ENCODE measurements around the gene PTGER1. TPM values are rescaled to one million over a fixed set of nuclear protein-coding genes. Genes with fewer than 3 reads are reported as not detected.

The PTGER1 gene
- total and polyA plus RNA-seq, 9 of the 15 experiments (the other 6 are each of a cell fraction or from before 2014, with no cell fraction given) = 0.06 to 0.36 (median 0.31) TPM; not detected in 5

GRCh38 chr19:14425696-14426138 is 49.4 kb downstream of the PTGER1 start (continued):
- TF ChIP-seq ZNF274 (IDR thresholded peaks at IDR 0.05; ENCODE audit: borderline replicate concordance, low read depth, low read length) (no peak), THRAP3 (IDR thresholded peaks at IDR 0.05; ENCODE audit: borderline replicate concordance) (no peak), PHB2 (IDR thresholded peaks at IDR 0.05; ENCODE audit: low read depth) (no peak), STAT5A (IDR thresholded peaks at IDR 0.05; ENCODE audit: borderline replicate concordance, low read length) (peak; percentile 10; the same call in 1 of the 2 replicates), EGR1 (conservative IDR thresholded peaks at IDR 0.05) (peak; percentile 38; the same call in 1 of the 2 replicates), SMARCA5 (IDR thresholded peaks at IDR 0.05) (0 out of 2 replicates have a peak, but pooled peaks have one; percentile 40), PBX2 (CRISPR knock-in tag; IDR thresholded peaks at IDR 0.05; ENCODE audit: low read depth) (no peak), PBX2 (tag; conservative IDR thresholded peaks at IDR 0.05; ENCODE audit: low read depth) (no peak), CXXC5 (CRISPR knock-in tag; IDR thresholded peaks at IDR 0.05) (no peak), IFI16 (CRISPR knock-in tag; IDR thresholded peaks at IDR 0.05) (no peak), GTF2E2 (tag; IDR thresholded peaks at IDR 0.05) (no peak), JUN (IDR thresholded peaks at IDR 0.05; ENCODE audit: borderline replicate concordance, low read depth, low read length) (no peak), JUN (CRISPR knock-in tag; IDR thresholded peaks at IDR 0.05; ENCODE audit: borderline replicate concordance) (no peak), ZNF592 (IDR thresholded peaks at IDR 0.05) (no peak), ZNF717 (CRISPR knock-in tag; IDR thresholded peaks at IDR 0.05) (no peak), TCF7L2 (IDR thresholded peaks at IDR 0.05; ENCODE audit: low read depth, low read length) (no peak), ZNF408 (CRISPR knock-in tag; IDR thresholded peaks at IDR 0.05; ENCODE audit: low read depth) (no peak), CREB3 (tag; conservative IDR thresholded peaks at IDR 0.05; ENCODE audit: low read depth) (no peak), MTA2 (IDR thresholded peaks at IDR 0.05; ENCODE audit: low read depth) (peak; percentile 48)
- TF ChIP-seq, protein P1, sequence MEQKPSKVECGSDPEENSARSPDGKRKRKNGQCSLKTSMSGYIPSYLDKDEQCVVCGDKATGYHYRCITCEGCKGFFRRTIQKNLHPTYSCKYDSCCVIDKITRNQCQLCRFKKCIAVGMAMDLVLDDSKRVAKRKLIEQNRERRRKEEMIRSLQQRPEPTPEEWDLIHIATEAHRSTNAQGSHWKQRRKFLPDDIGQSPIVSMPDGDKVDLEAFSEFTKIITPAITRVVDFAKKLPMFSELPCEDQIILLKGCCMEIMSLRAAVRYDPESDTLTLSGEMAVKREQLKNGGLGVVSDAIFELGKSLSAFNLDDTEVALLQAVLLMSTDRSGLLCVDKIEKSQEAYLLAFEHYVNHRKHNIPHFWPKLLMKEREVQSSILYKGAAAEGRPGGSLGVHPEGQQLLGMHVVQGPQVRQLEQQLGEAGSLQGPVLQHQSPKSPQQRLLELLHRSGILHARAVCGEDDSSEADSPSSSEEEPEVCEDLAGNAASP (IDR thresholded peaks at IDR 0.05) = no peak
- TF ChIP-seq, protein P2, sequence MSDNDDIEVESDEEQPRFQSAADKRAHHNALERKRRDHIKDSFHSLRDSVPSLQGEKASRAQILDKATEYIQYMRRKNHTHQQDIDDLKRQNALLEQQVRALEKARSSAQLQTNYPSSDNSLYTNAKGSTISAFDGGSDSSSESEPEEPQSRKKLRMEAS (CRISPR knock-in tag; IDR thresholded peaks at IDR 0.05) = no peak
